Measurements from ENCODE around the gene SCG5. TPM values are rescaled to one million over a fixed set of nuclear protein-coding genes. Genes with fewer than 3 reads are reported as not detected.

SCG5 gene
- polyA plus RNA-seq, 1 of the 3 experiments (the other 2 are of a cell fraction) = 11.0 TPM

- Histone ChIP-seq H4K20me1 (ENCODE audit: insufficient read depth) (no peaks in the 10 kb centered on the region), H3K27ac (ENCODE audit: low read depth in 2 of 2, low read length in 1 of 2) (no peak overlapping the region), H3K36me3 (replicated peaks in 1 of 2; ENCODE audit: control insufficient read depth in 1 of 2, insufficient read depth in 2 of 2, low read length in 1 of 2) (no peaks in the 10 kb centered on the region), H3K9me2 (no peaks in the 10 kb centered on the region), H3K27me3 (ENCODE audit: insufficient read depth) (no peaks in the 10 kb centered on the region), H3K4me3 (ENCODE audit: low read depth in 2 of 2, low read length in 1 of 2) (no peak overlapping the region), H3K9ac (no peak overlapping the region), H3K79me2 (ENCODE audit: insufficient read depth) (no peaks in the 10 kb centered on the region), H3K9me3 (no peaks in the 10 kb centered on the region), H3F3A (replicated peaks; ENCODE audit: insufficient read depth) (peaks cover 22% of the 10 kb centered on the region), H3K4me2 (no peak overlapping the region), H3K4me1 (ENCODE audit: control insufficient read depth in 1 of 2, insufficient read depth in 2 of 2, low read depth in 1 of 2, low read length in 1 of 2) (peaks cover 4 to 12% of the 10 kb centered on the region in 2 experiments; a peak in 3 of 4 replicates), H2AFZ (ENCODE audit: low read depth) (no peak overlapping the region)
- POLR2A ChIA-PET = no interaction called here
- DNase-seq = no peak
- 89% methylated on average over 4 of the region's 4 CpGs for WGBS (ENCODE audit: low lambda C conversion rate)
- CTCF ChIA-PET = interaction anchor here (0.7 to 16.6 kb wide), 17 partner anchors 9 to 470 kb away, joined by 3 to 295 read pairs (median 5); no protein-coding TSS in a partner anchor
- TF ChIP-seq USF2 (IDR thresholded peaks at IDR 0.05; ENCODE audit: borderline replicate concordance, low read depth, low read length) = no peak
- TF ChIP-seq TCF12 (IDR thresholded peaks at IDR 0.05) = 0 out of 2 replicates have a peak, but pooled peaks have one; percentile 9
- no peak for TF ChIP-seq RCOR1 (IDR thresholded peaks at IDR 0.05; ENCODE audit: low read length)
Observed at GRCh38 chr15:32663671-32664070, 22.2 kb downstream of the SCG5 start.

- POLR2A ChIA-PET = no interaction called here
Observed at GRCh38 chr15:32664796-32665195, 23.3 kb downstream of the SCG5 start.

More at GRCh38 chr15:32664796-32665195, 23.3 kb downstream of the SCG5 start:
- no peaks in the 10 kb centered on the region for H3K27me3 ChIP-seq (ENCODE audit: insufficient read depth)
- CTCF ChIA-PET = interaction anchor here (0.6 to 16.6 kb wide), 7 partner anchors 13 to 467 kb away, joined by 3 to 295 read pairs (median 4); no protein-coding TSS in a partner anchor
- H3F3A ChIP-seq (replicated peaks; ENCODE audit: insufficient read depth) = peaks cover 12% of the 10 kb centered on the region
- H3K4me2 ChIP-seq = no peak overlapping the region
- H3K4me3 ChIP-seq (ENCODE audit: low read depth in 2 of 2, low read length in 1 of 2) = no peak overlapping the region
- H3K9ac ChIP-seq = no peak overlapping the region
- no peaks in the 10 kb centered on the region for H3K36me3 ChIP-seq (replicated peaks in 1 of 2; ENCODE audit: control insufficient read depth in 1 of 2, insufficient read depth in 2 of 2, low read length in 1 of 2)
- TF ChIP-seq RFX5 (IDR thresholded peaks at IDR 0.05; ENCODE audit: low read length) (no peak), ELF1 (IDR thresholded peaks at IDR 0.05) (no peak), EZH2phosphoT487 (IDR thresholded peaks at IDR 0.05; ENCODE audit: borderline replicate concordance, low read depth) (no peak), JUND (IDR thresholded peaks at IDR 0.05) (no peak), FOXJ3 (CRISPR knock-in tag; IDR thresholded peaks at IDR 0.05) (no peak), GABPA (IDR thresholded peaks at IDR 0.05; ENCODE audit: low read depth) (no peak), NFIC (IDR thresholded peaks at IDR 0.05; ENCODE audit: borderline replicate concordance) (no peak), RCOR1 (IDR thresholded peaks at IDR 0.05; ENCODE audit: low read length) (no peak), IRF3 (IDR thresholded peaks at IDR 0.05; ENCODE audit: low read depth, low read length) (no peak), TAF1 (IDR thresholded peaks at IDR 0.05; ENCODE audit: borderline replicate concordance, low read depth, low read length) (no peak), USF2 (IDR thresholded peaks at IDR 0.05; ENCODE audit: borderline replicate concordance, low read depth, low read length) (no peak), RXRA (IDR thresholded peaks at IDR 0.05; ENCODE audit: borderline replicate concordance, low read depth) (no peak), FOXM1 (IDR thresholded peaks at IDR 0.05; ENCODE audit: low read depth) (no peak), POLR2AphosphoS5 (IDR thresholded peaks at IDR 0.05; ENCODE audit: low read depth, low read length) (no peak), MEF2A (IDR thresholded peaks at IDR 0.05; ENCODE audit: borderline replicate concordance, low read depth) (no peak)
- no peaks in the 10 kb centered on the region for H3K9me2 ChIP-seq
- no peak overlapping the region for H2AFZ ChIP-seq (ENCODE audit: low read depth)
- no peak for DNase-seq
- H4K20me1 ChIP-seq (ENCODE audit: insufficient read depth) = no peaks in the 10 kb centered on the region
- H3K27ac ChIP-seq (ENCODE audit: low read depth in 2 of 2, low read length in 1 of 2) = no peak overlapping the region
- no peaks in the 10 kb centered on the region for H3K79me2 ChIP-seq (ENCODE audit: insufficient read depth)
- peaks cover 4 to 14% of the 10 kb centered on the region in 2 experiments; a peak in 3 of 4 replicates for H3K4me1 ChIP-seq (ENCODE audit: control insufficient read depth in 1 of 2, insufficient read depth in 2 of 2, low read depth in 1 of 2, low read length in 1 of 2)
- H3K9me3 ChIP-seq = no peaks in the 10 kb centered on the region

All from SK-N-SH (cell line).